ENCODE data around the gene GRIN2A. TPM values are rescaled to one million over a fixed set of nuclear protein-coding genes. Genes with fewer than 3 reads are reported as not detected.

Gene GRIN2A
- total and polyA plus RNA-seq, 2 donors (not counting 1 experiment from before 2014, with no cell fraction given): 0.44 TPM; not detected in 1

GRCh38 chr16:9895817-9896216 lies 286.4 kb downstream of the GRIN2A start:
- no peak for TF ChIP-seq CTCF (IDR thresholded peaks at IDR 0.05)
- TF ChIP-seq EZH2 (IDR thresholded peaks at IDR 0.05; ENCODE audit: borderline replicate concordance, insufficient read depth, low read depth, low read length, poor library complexity, severe bottlenecking): no peak
- no peaks in the 10 kb centered on the region for H3K9me3 Mint-ChIP-seq (ENCODE audit: insufficient read depth)
- H3K27ac ChIP-seq (ENCODE audit: low read length in 2 of 2): no peak overlapping the region
- no peaks in the 10 kb centered on the region for H3K4me1 Mint-ChIP-seq
- H3K27me3 ChIP-seq (replicated peaks in 1 of 4; ENCODE audit: control extremely low read depth in 1 of 4, control insufficient read depth in 3 of 4, insufficient read depth in 4 of 4, low read length in 3 of 4): no peaks in the 10 kb centered on the region
- H3K4me2 ChIP-seq (replicated peaks; ENCODE audit: low read depth, low read length, poor library complexity, severe bottlenecking): no peak overlapping the region
- DNase-seq: no peak
- no peaks in the 10 kb centered on the region for H4K20me1 ChIP-seq (ENCODE audit: control insufficient read depth, insufficient read depth, low read length, poor library complexity, severe bottlenecking)
- peaks cover 7% of the 10 kb centered on the region for H3K27me3 Mint-ChIP-seq
- no peaks in the 10 kb centered on the region for H3K9me3 ChIP-seq (ENCODE audit: control extremely low read depth in 1 of 3, control insufficient read depth in 2 of 3, insufficient read depth in 1 of 3, low read length in 2 of 3)
- intact Hi-C loops (cut with micrococcal nuclease): no loop called here
- no peaks in the 10 kb centered on the region for H3K79me2 ChIP-seq (ENCODE audit: control insufficient read depth, insufficient read depth, low read length)
- H3K9ac ChIP-seq (ENCODE audit: low read length): no peak overlapping the region
- ATAC-seq (ENCODE audit: low read depth): no peak
- CTCF ChIA-PET: no interaction called here
- WGBS (ENCODE audit: insufficient coverage): 60% methylated on average over 2 of the region's 4 CpGs
- no peaks in the 10 kb centered on the region for H3K4me1 ChIP-seq (ENCODE audit: control insufficient read depth in 2 of 2, insufficient read depth in 2 of 2, low read length in 2 of 2)
- POLR2A ChIA-PET: no interaction called here
- H3K4me3 ChIP-seq (ENCODE audit: control extremely low read depth in 1 of 5, extremely low read depth in 1 of 5, insufficient read depth in 1 of 5, low read depth in 2 of 5, low read length in 4 of 5): no peak overlapping the region
- H3K36me3 ChIP-seq (replicated peaks in 1 of 2; ENCODE audit: control extremely low read depth in 1 of 2, control insufficient read depth in 1 of 2, extremely low read depth in 1 of 2, insufficient read depth in 2 of 2, low read length in 1 of 2): no peaks in the 10 kb centered on the region
- H3K27ac Mint-ChIP-seq: no peak overlapping the region
- no peak overlapping the region for H3K4me3 Mint-ChIP-seq
- no peak overlapping the region for H2AFZ ChIP-seq (ENCODE audit: insufficient read depth, low read depth, low read length, poor library complexity, severe bottlenecking)

- no peak overlapping the region for H3K4me2 ChIP-seq (replicated peaks; ENCODE audit: low read depth, low read length, poor library complexity, severe bottlenecking)
- no peak for ATAC-seq (ENCODE audit: low read depth)
- no peak overlapping the region for H3K4me3 ChIP-seq (ENCODE audit: control extremely low read depth in 1 of 5, extremely low read depth in 1 of 5, insufficient read depth in 1 of 5, low read depth in 2 of 5, low read length in 4 of 5)
- no peak overlapping the region for H2AFZ ChIP-seq (ENCODE audit: insufficient read depth, low read depth, low read length, poor library complexity, severe bottlenecking)
- intact Hi-C loops (cut with micrococcal nuclease): no loop called here
- no peaks in the 10 kb centered on the region for H3K27me3 ChIP-seq (replicated peaks in 1 of 4; ENCODE audit: control extremely low read depth in 1 of 4, control insufficient read depth in 3 of 4, insufficient read depth in 4 of 4, low read length in 3 of 4)
- WGBS (ENCODE audit: insufficient coverage): no CpG with 5 or more reads among the region's 1 CpG
- no peaks in the 10 kb centered on the region for H3K4me1 ChIP-seq (ENCODE audit: control insufficient read depth in 2 of 2, insufficient read depth in 2 of 2, low read length in 2 of 2)
- no peaks in the 10 kb centered on the region for H3K9me3 ChIP-seq (ENCODE audit: control extremely low read depth in 1 of 3, control insufficient read depth in 2 of 3, insufficient read depth in 1 of 3, low read length in 2 of 3)
- POLR2A ChIA-PET: no interaction called here
- H3K9ac ChIP-seq (ENCODE audit: low read length): no peak overlapping the region
- DNase-seq: no peak
- Mint-ChIP-seq H3K4me1 (no peaks in the 10 kb centered on the region), H3K27ac (no peak overlapping the region), H3K4me3 (no peak overlapping the region), H3K9me3 (ENCODE audit: insufficient read depth) (no peaks in the 10 kb centered on the region), H3K27me3 (peaks cover 25% of the 10 kb centered on the region)
- H3K27ac ChIP-seq (ENCODE audit: low read length in 2 of 2): no peak overlapping the region
- TF ChIP-seq CTCF (IDR thresholded peaks at IDR 0.05) (no peak), EZH2 (IDR thresholded peaks at IDR 0.05; ENCODE audit: borderline replicate concordance, insufficient read depth, low read depth, low read length, poor library complexity, severe bottlenecking) (no peak)
- no peaks in the 10 kb centered on the region for H4K20me1 ChIP-seq (ENCODE audit: control insufficient read depth, insufficient read depth, low read length, poor library complexity, severe bottlenecking)
- no peaks in the 10 kb centered on the region for H3K79me2 ChIP-seq (ENCODE audit: control insufficient read depth, insufficient read depth, low read length)
- H3K36me3 ChIP-seq (replicated peaks in 1 of 2; ENCODE audit: control extremely low read depth in 1 of 2, control insufficient read depth in 1 of 2, extremely low read depth in 1 of 2, insufficient read depth in 2 of 2, low read length in 1 of 2): no peaks in the 10 kb centered on the region
- CTCF ChIA-PET: no interaction called here
Measured at GRCh38 chr16:9885876-9886275, 296.4 kb downstream of the GRIN2A start.
